Measurements from ENCODE around the gene ALDH1L2. TPM values are rescaled to one million over a fixed set of nuclear protein-coding genes. Genes with fewer than 3 reads are reported as not detected.
A peak's percentile ranks its signal among the peaks of the same experiment; 100 is the strongest.

The ALDH1L2 gene
- total and polyA plus RNA-seq, 9 of the 15 experiments (the other 6 are each of a cell fraction or from before 2014, with no cell fraction given): 1.1 to 9.9 (median 3.8) TPM

GRCh38 chr12:105053116-105053572 lies 31.1 kb downstream of the ALDH1L2 start:
- Histone ChIP-seq H2AFZ (ENCODE audit: low read depth, low read length) (no peak overlapping the region), H4K20me1 (replicated peaks; ENCODE audit: control insufficient read depth, insufficient read depth, low read length) (no peaks in the 10 kb centered on the region), H3K27me3 (ENCODE audit: control insufficient read depth in 2 of 2, insufficient read depth in 2 of 2, low read length in 2 of 2) (no peaks in the 10 kb centered on the region), H3K9me3 (replicated peaks; ENCODE audit: control insufficient read depth, insufficient read depth, low read depth, low read length) (no peaks in the 10 kb centered on the region; the same call in 1 of the 2 replicates), H3K9me1 (ENCODE audit: control insufficient read depth, insufficient read depth, low read length) (no peaks in the 10 kb centered on the region), H3K4me3 (no peak overlapping the region), H3K27ac (ENCODE audit: extremely low read depth, low read depth, low read length) (no peak overlapping the region), H3K9ac (ENCODE audit: insufficient read depth in 1 of 2, low read depth in 2 of 2, low read length in 2 of 2) (no peak overlapping the region), H3K36me3 (ENCODE audit: control insufficient read depth, insufficient read depth, low read length) (no peaks in the 10 kb centered on the region; the same call in 2 of the 3 replicates), H3K4me1 (replicated peaks in 1 of 2; ENCODE audit: control insufficient read depth in 2 of 2, insufficient read depth in 2 of 2, low read length in 2 of 2) (no peaks in the 10 kb centered on the region), H3K4me2 (ENCODE audit: insufficient read depth, low read length) (no peak overlapping the region), H3K79me2 (ENCODE audit: control insufficient read depth, insufficient read depth, low read length) (no peaks in the 10 kb centered on the region)
- in situ Hi-C loops (cut with MboI) (loop anchor here (5.0 to 25.0 kb wide), 2 partner anchors 676 to 841 kb away; partner anchors contain the start of gene TXNRD1), intact Hi-C loops (cut with micrococcal nuclease) (loop anchor here (5.0 to 10.0 kb wide), 6 partner anchors 66 to 851 kb away; partner anchors contain the start of gene NOPCHAP1)
- DNase-seq (ENCODE audit: extremely low read depth in 1 of 4, low spot score in 3 of 4) (peak; percentile 46 to 74 (median 48)), ATAC-seq (peak; percentile 85), FAIRE-seq (peak; percentile 95)
- POLR2A ChIA-PET: no interaction called here
- no TSS peak for BruUV-seq (replicated peaks)
- CTCF ChIA-PET (ENCODE audit: low intra/inter-chr PET ratio): interaction anchor here (0.6 to 1.6 kb wide), 3 partner anchors 671 to 1169 kb away, joined by 3 to 8 read pairs (median 5); no protein-coding TSS in a partner anchor
- WGBS (ENCODE audit: insufficient coverage, low coverage, missing lambda C conversion rate): 10% methylated on average over 2 of the region's 2 CpGs
- TF ChIP-seq FOXA3 (CRISPR knock-in tag; conservative IDR thresholded peaks at IDR 0.05 in 1 of 2, IDR thresholded peaks at IDR 0.05 in 1 of 2) (peak in 1 of 2 experiments; percentile 56; a peak in 1 of 4 replicates), BMI1 (IDR thresholded peaks at IDR 0.05; ENCODE audit: low read length) (0 out of 2 replicates have a peak, but pooled peaks have one; percentile 30), HLTF (IDR thresholded peaks at IDR 0.05) (no peak), TAF15 (IDR thresholded peaks at IDR 0.05; ENCODE audit: low read depth, low read length) (no peak), SP1 (CRISPR knock-in tag; IDR thresholded peaks at IDR 0.05) (0 out of 2 replicates have a peak, but pooled peaks have one; percentile 13), REST (IDR thresholded peaks at IDR 0.05; ENCODE audit: borderline replicate concordance) (peak; percentile 56; the same call in 1 of the 2 replicates), REST (CRISPR knock-in tag; IDR thresholded peaks at IDR 0.05; ENCODE audit: low read depth) (no peak), DEAF1 (CRISPR knock-in tag; IDR thresholded peaks at IDR 0.05) (peak; percentile 61), RAD21 (CRISPR knock-in tag; conservative IDR thresholded peaks at IDR 0.05 in 1 of 2, IDR thresholded peaks at IDR 0.05 in 1 of 2) (peak; percentile 75 to 85), ZNF707 (CRISPR knock-in tag; conservative IDR thresholded peaks at IDR 0.05) (no peak), STAG1 (CRISPR knock-in tag; IDR thresholded peaks at IDR 0.05; ENCODE audit: borderline replicate concordance) (peak; percentile 64; the same call in 1 of the 2 replicates)

Data from K562 (cell line).